PFSK-1 (cell line): ENCODE results near the gene LRRC4.

ENCODE experiments used
- FOXP2 ChIP-seq: optimal IDR thresholded peaks from 2 replicates; pipeline ENCODE3; 2011; ENCODE audit warnings: borderline replicate concordance, control low read depth, inconsistent platforms; ENCODE audit not compliant: insufficient read depth; ENCODE audit errors: extremely low read length, extremely low read depth
- POLR2AphosphoS5 ChIP-seq: IDR thresholded peaks from 2 replicates; pipeline ENCODE4 v1.6.1; 2012; ENCODE audit warnings: low read depth, mild to moderate bottlenecking, control low read depth, low read length, moderate library complexity
- REST ChIP-seq, 2 experiments: IDR thresholded peaks; 2 replicates each; pipeline versions ENCODE4 v1.6.1 to v1.8.0; 2011 to 2012; ENCODE audit warnings: low read depth in 2 of 2, low read length in 2 of 2, control low read depth in 1 of 2, inconsistent platforms in 1 of 2, mild to moderate bottlenecking in 1 of 2, moderate library complexity in 1 of 2; ENCODE audit not compliant: insufficient read depth in 1 of 2
- SIN3A ChIP-seq: IDR thresholded peaks from 2 replicates; pipeline ENCODE4 v1.6.1; 2012; ENCODE audit warnings: mild to moderate bottlenecking, low read length, moderate library complexity, borderline replicate concordance; ENCODE audit not compliant: insufficient read depth
- TAF1 ChIP-seq: IDR thresholded peaks from 2 replicates; pipeline ENCODE4 v1.6.1; 2012; ENCODE audit warnings: low read length, control low read depth, borderline replicate concordance; ENCODE audit not compliant: insufficient read depth

Gene LRRC4

GRCh38 chr7:127986581-127987521 lies 44.4 kb downstream of the LRRC4 start:
- TF ChIP-seq SIN3A (no peak), TAF1 (no peak), FOXP2 (no peak), POLR2AphosphoS5 (no peak), REST (IDR thresholded peaks at IDR 0.05; ENCODE audit: insufficient read depth in 1 of 2, low read depth in 2 of 2, low read length in 2 of 2) (no peak)

- TF ChIP-seq SIN3A (no peak), REST (IDR thresholded peaks at IDR 0.05; ENCODE audit: insufficient read depth in 1 of 2, low read depth in 2 of 2, low read length in 2 of 2) (no peak), FOXP2 (no peak), TAF1 (no peak)
Observed at GRCh38 chr7:127983804-127984332, 47.4 kb downstream of the LRRC4 start.

GRCh38 chr7:127981965-127982364 lies 49.3 kb downstream of the LRRC4 start:
- TF ChIP-seq POLR2AphosphoS5 (no peak), TAF1 (no peak), REST (IDR thresholded peaks at IDR 0.05; ENCODE audit: insufficient read depth in 1 of 2, low read depth in 2 of 2, low read length in 2 of 2) (no peak), SIN3A (no peak), FOXP2 (no peak)

GRCh38 chr7:127980901-127981300 lies 50.3 kb downstream of the LRRC4 start:
- TF ChIP-seq FOXP2 (no peak), POLR2AphosphoS5 (no peak)

GRCh38 chr7:127979728-127980126 lies 51.5 kb downstream of the LRRC4 start:
- no peak for TF ChIP-seq POLR2AphosphoS5
- no peak for TF ChIP-seq SIN3A
- no peak for TF ChIP-seq FOXP2
- TF ChIP-seq TAF1 = no peak
- TF ChIP-seq REST (IDR thresholded peaks at IDR 0.05; ENCODE audit: insufficient read depth in 1 of 2, low read depth in 2 of 2, low read length in 2 of 2) = no peak
